GM12891 (cell line): Measurements from ENCODE around the gene TMCC3.

Experiments used
- POLR2A ChIP-seq: IDR thresholded peaks from 2 replicates; pipeline ENCODE4 v1.6.1; 2011; ENCODE audit warnings: low read depth, low read length, control low read depth
- POLR2AphosphoS5 ChIP-seq: IDR thresholded peaks from 2 replicates; pipeline ENCODE4 v1.6.1; 2011; ENCODE audit warnings: low read depth, low read length, control low read depth

GRCh38 chr12:94575024-94575423 is 75.3 kb downstream of the TMCC3 start:
- TF ChIP-seq POLR2AphosphoS5: no peak
- no peak for TF ChIP-seq POLR2A
